Activated CD4-positive, alpha-beta T cell treated with anti-CD3 and anti-CD28 coated beads, Interleukin-2, amount 10 ng/mL, durations not matched to agents 24 days and 14 days (primary cell): ENCODE results near the gene ACSBG1. TPM values are rescaled to one million over a fixed set of nuclear protein-coding genes. Genes with fewer than 3 reads are reported as not detected.
A peak's percentile ranks its signal among the peaks of the same experiment; 100 is the strongest.

Experiments
- DNase-seq: peaks from one replicate; pipeline ENCODE4 v3.0.0; 2022
- H3K27ac Mint-ChIP-seq: one replicate; pipeline ENCODE4 v1.8.0; 2022; ENCODE audit warnings: mild to moderate bottlenecking, mixed read lengths
- H3K27me3 Mint-ChIP-seq: one replicate; pipeline ENCODE4 v1.8.0; 2022; ENCODE audit warnings: mixed read lengths
- H3K36me3 Mint-ChIP-seq: one replicate; pipeline ENCODE4 v1.8.0; 2022; ENCODE audit warnings: low read depth, mild to moderate bottlenecking, mixed read lengths
- H3K4me1 Mint-ChIP-seq: one replicate; pipeline ENCODE4 v1.8.0; 2021; ENCODE audit warnings: mixed read lengths
- H3K4me3 Mint-ChIP-seq: one replicate; pipeline ENCODE4 v1.8.0; 2022; ENCODE audit warnings: mild to moderate bottlenecking, moderate library complexity, mixed read lengths
- H3K9me3 Mint-ChIP-seq: one replicate; pipeline ENCODE4 v1.8.0; 2021; ENCODE audit warnings: mixed read lengths
- intact Hi-C: fragments of 100-400 bp; cut with micrococcal nuclease; formaldehyde crosslinking; loops from one replicate; pipeline ENCODE4 v1.15.1; 2023
- total RNA-seq: library from RNA; stranded (reverse); gene quantifications from 2 replicates; pipeline ENCODE4 v1.2.3, GENCODE V29; 2022

Gene ACSBG1
- total RNA-seq, 1 donor from 2014 or later: not detected

- no peak for DNase-seq
- peaks cover 38% of the 10 kb centered on the region for H3K4me1 Mint-ChIP-seq
- H3K9me3 Mint-ChIP-seq: no peaks in the 10 kb centered on the region
- intact Hi-C loops: loop anchor here (1.0 kb wide), 4 partner anchors 17 to 290 kb away; partner anchors contain the start of genes CIB2, IREB2 and SKIC8
- peak overlapping the region; percentile 98 for H3K4me3 Mint-ChIP-seq
- peaks cover 25% of the 10 kb centered on the region for H3K36me3 Mint-ChIP-seq
- H3K27me3 Mint-ChIP-seq: no peaks in the 10 kb centered on the region
- H3K27ac Mint-ChIP-seq: peak overlapping the region; percentile 85
Observed at GRCh38 chr15:78148392-78149067, 85.8 kb downstream of the ACSBG1 start.

GRCh38 chr15:78147566-78147965 lies 86.8 kb downstream of the ACSBG1 start:
- DNase-seq: no peak
- Mint-ChIP-seq H3K4me3 (peak overlapping the region; percentile 51), H3K36me3 (peaks cover 16% of the 10 kb centered on the region), H3K27me3 (no peaks in the 10 kb centered on the region), H3K4me1 (peaks cover 28% of the 10 kb centered on the region), H3K27ac (no peak overlapping the region), H3K9me3 (no peaks in the 10 kb centered on the region)
- intact Hi-C loops: no loop called here

GRCh38 chr15:78146425-78147154 lies 87.8 kb downstream of the ACSBG1 start:
- intact Hi-C loops: no loop called here
- no peaks in the 10 kb centered on the region for H3K9me3 Mint-ChIP-seq
- peaks cover 27% of the 10 kb centered on the region for H3K4me1 Mint-ChIP-seq
- H3K4me3 Mint-ChIP-seq: no peak overlapping the region
- no peaks in the 10 kb centered on the region for H3K27me3 Mint-ChIP-seq
- H3K27ac Mint-ChIP-seq: no peak overlapping the region
- DNase-seq: no peak
- H3K36me3 Mint-ChIP-seq: peaks cover 15% of the 10 kb centered on the region

DNA sequence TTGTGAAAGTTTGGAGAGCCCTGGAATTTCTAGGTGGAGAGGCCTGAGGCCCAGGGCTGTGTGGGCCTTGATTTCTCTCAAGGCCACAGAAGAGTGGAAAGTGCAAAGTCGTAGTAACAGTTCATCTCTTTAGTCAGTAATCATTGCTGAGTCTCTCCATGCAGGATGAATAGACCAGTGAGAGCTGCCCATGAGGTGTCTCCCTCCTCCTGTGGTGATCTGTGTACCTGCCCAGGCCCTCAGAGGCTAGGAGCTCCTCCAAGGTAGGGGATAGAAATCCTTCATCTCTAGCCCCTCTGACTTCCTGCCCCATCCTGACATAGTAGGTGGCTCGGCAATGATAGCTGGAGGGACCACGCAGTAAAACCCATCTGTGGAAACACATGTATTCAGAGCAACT lies 92.0 kb downstream of the ACSBG1 start:
- peaks cover 3% of the 10 kb centered on the region for H3K4me1 Mint-ChIP-seq
- H3K27ac Mint-ChIP-seq: no peak overlapping the region
- H3K36me3 Mint-ChIP-seq: no peaks in the 10 kb centered on the region
- H3K27me3 Mint-ChIP-seq: no peaks in the 10 kb centered on the region
- no peaks in the 10 kb centered on the region for H3K9me3 Mint-ChIP-seq
- H3K4me3 Mint-ChIP-seq: no peak overlapping the region
- no peak for DNase-seq
- intact Hi-C loops: no loop called here

- Mint-ChIP-seq H3K27ac (no peak overlapping the region), H3K9me3 (no peaks in the 10 kb centered on the region), H3K27me3 (no peaks in the 10 kb centered on the region), H3K4me3 (no peak overlapping the region), H3K4me1 (no peaks in the 10 kb centered on the region), H3K36me3 (no peaks in the 10 kb centered on the region)
- DNase-seq: no peak
- intact Hi-C loops: no loop called here
Observed at GRCh38 chr15:78140292-78140691, 94.1 kb downstream of the ACSBG1 start.

DNA sequence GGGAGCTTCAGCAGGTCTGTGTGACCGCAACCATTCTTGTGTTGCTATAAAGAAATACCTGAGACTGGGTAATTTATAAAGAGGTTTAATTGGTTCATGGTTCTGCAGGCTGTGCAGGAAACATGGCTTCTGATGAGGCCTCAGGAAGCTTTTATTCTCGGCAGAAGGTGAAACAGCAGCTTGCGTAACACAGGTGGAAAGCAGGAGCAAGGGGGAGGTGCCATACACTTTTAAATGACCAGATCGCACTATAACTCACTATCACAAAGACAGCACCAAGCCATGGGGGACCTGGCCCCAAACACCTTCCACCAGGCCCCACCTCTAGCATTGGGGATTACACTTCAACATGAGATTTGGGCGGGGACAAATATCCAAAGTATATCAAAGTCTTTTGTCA lies 94.8 kb downstream of the ACSBG1 start:
- Mint-ChIP-seq H3K4me3 (no peak overlapping the region), H3K27ac (no peak overlapping the region), H3K36me3 (no peaks in the 10 kb centered on the region), H3K4me1 (no peaks in the 10 kb centered on the region), H3K27me3 (no peaks in the 10 kb centered on the region), H3K9me3 (no peaks in the 10 kb centered on the region)
- DNase-seq: no peak
- intact Hi-C loops: no loop called here

- Mint-ChIP-seq H3K27me3 (no peaks in the 10 kb centered on the region), H3K4me3 (no peak overlapping the region), H3K4me1 (peaks cover 21% of the 10 kb centered on the region), H3K27ac (no peak overlapping the region), H3K36me3 (no peaks in the 10 kb centered on the region), H3K9me3 (no peaks in the 10 kb centered on the region)
- DNase-seq: no peak
- intact Hi-C loops: loop anchor here (5.0 kb wide), 2 partner anchors 38 to 108 kb away; no protein-coding TSS in a partner anchor
Observed at GRCh38 chr15:78133801-78134200, 100.6 kb downstream of the ACSBG1 start.

- peak within 1 kb of the TSS; percentile 84 for H3K4me3 Mint-ChIP-seq
- DNase-seq: peak; percentile 96
- peaks cover 28% of the 10 kb centered on the region for H3K4me1 Mint-ChIP-seq
- no peaks in the 10 kb centered on the region for H3K27me3 Mint-ChIP-seq
- H3K9me3 Mint-ChIP-seq: no peaks in the 10 kb centered on the region
- H3K36me3 Mint-ChIP-seq: no peaks in the 10 kb centered on the region
- intact Hi-C loops: loop anchor here (1.0 to 5.0 kb wide), 4 partner anchors 18 to 111 kb away; partner anchors contain the start of gene IDH3A
- peak within 1 kb of the TSS; percentile 87 for H3K27ac Mint-ChIP-seq
Observed at GRCh38 chr15:78131295-78132061, 102.9 kb downstream of the ACSBG1 start, which contains the start of gene CIB2. TSS of gene CIB2 (minus strand) at chr15:78131445. CDS start at chr15:78131215, 230 bp downstream.

GRCh38 chr15:78130466-78131294 lies 103.7 kb downstream of the ACSBG1 start:
- H3K36me3 Mint-ChIP-seq: no peaks in the 10 kb centered on the region
- DNase-seq: no peak
- no peaks in the 10 kb centered on the region for H3K9me3 Mint-ChIP-seq
- peak overlapping the region; percentile 84 for H3K4me3 Mint-ChIP-seq
- peak overlapping the region; percentile 87 for H3K27ac Mint-ChIP-seq
- no peaks in the 10 kb centered on the region for H3K27me3 Mint-ChIP-seq
- H3K4me1 Mint-ChIP-seq: peaks cover 28% of the 10 kb centered on the region
- intact Hi-C loops: loop anchor here (1.0 to 5.0 kb wide), 4 partner anchors 19 to 112 kb away; partner anchors contain the start of gene IDH3A

DNA sequence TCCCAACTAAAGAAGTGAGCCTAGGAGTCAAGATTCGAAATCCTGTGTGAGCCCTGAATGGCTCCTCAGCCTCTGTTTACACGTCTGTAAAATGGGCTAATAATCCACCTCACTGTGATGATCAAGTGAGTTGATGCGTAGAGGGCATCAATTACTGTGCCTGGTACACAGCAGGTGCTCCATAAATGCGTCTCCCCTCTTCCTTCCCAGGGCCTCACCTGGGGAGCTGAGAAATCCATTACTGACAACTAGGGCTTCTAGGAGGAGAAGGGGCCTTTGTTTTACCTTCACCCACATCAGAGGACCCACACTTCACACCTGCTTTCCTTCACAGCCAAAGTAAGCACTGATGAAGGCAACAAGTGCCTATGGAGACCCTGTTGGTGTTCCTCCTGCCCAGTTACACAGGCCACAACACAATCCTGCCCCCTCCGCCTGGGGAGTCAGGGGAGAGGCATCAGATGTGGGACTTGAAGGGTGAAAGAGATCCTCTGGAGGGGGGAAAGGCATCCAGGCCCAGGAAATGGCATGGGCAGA lies 104.5 kb downstream of the ACSBG1 start:
- Mint-ChIP-seq H3K4me1 (peaks cover 28% of the 10 kb centered on the region), H3K9me3 (no peaks in the 10 kb centered on the region), H3K27me3 (no peaks in the 10 kb centered on the region), H3K36me3 (no peaks in the 10 kb centered on the region), H3K4me3 (peak overlapping the region; percentile 84), H3K27ac (no peak overlapping the region)
- no peak for DNase-seq
- intact Hi-C loops: loop anchor here (5.0 kb wide), 2 partner anchors 42 to 112 kb away; no protein-coding TSS in a partner anchor

GRCh38 chr15:78129077-78129750 lies 105.2 kb downstream of the ACSBG1 start:
- intact Hi-C loops: no loop called here
- no peaks in the 10 kb centered on the region for H3K36me3 Mint-ChIP-seq
- H3K27me3 Mint-ChIP-seq: no peaks in the 10 kb centered on the region
- DNase-seq: no peak
- peaks cover 28% of the 10 kb centered on the region for H3K4me1 Mint-ChIP-seq
- no peak overlapping the region for H3K4me3 Mint-ChIP-seq
- no peaks in the 10 kb centered on the region for H3K9me3 Mint-ChIP-seq
- H3K27ac Mint-ChIP-seq: no peak overlapping the region

DNA sequence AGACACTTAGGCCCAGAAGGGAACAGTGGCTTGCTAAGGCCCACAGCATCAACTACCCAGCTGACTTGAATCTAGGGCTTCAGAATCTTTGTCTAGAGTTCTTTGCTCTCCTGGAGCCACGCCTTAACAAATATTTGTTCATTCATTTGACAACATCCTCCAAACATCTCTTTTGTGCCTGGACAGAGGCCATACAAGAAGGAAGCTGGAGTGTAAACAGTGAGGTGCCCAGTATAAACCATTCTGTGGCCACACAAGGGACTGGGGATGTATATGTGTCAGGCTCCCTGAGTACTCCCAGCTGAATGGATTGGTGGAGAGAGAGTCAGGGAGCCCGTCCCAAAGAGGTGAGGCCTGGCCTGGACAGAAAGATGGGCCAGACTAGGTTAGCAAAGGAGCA lies 106.5 kb downstream of the ACSBG1 start:
- Mint-ChIP-seq H3K27ac (no peak overlapping the region), H3K4me3 (no peak overlapping the region), H3K36me3 (no peaks in the 10 kb centered on the region), H3K9me3 (no peaks in the 10 kb centered on the region), H3K4me1 (peaks cover 20% of the 10 kb centered on the region), H3K27me3 (no peaks in the 10 kb centered on the region)
- DNase-seq: no peak
- intact Hi-C loops: no loop called here
